Measurements from ENCODE around the gene TBC1D21. TPM values are rescaled to one million over a fixed set of nuclear protein-coding genes. Genes with fewer than 3 reads are reported as not detected.

TBC1D21 gene
- total and polyA plus RNA-seq, 9 of the 15 experiments (the other 6 are each of a cell fraction or from before 2014, with no cell fraction given): not detected

GRCh38 chr15:73851689-73852088 lies 21.7 kb upstream of the TBC1D21 start (continued):
- TF ChIP-seq ZNF395 (CRISPR knock-in tag; IDR thresholded peaks at IDR 0.05): 0 out of 2 replicates have a peak, but pooled peaks have one; percentile 35

- TF ChIP-seq HEY1 (CRISPR knock-in tag; IDR thresholded peaks at IDR 0.05; ENCODE audit: borderline replicate concordance): no peak
- no peak for TF ChIP-seq KDM4B (IDR thresholded peaks at IDR 0.05; ENCODE audit: borderline replicate concordance in 2 of 2, low read depth in 1 of 2)
- no peak for TF ChIP-seq SNRNP70 (optimal IDR thresholded peaks at IDR 0.05; ENCODE audit: low read depth, low read length)
- H2AFZ ChIP-seq (ENCODE audit: low read depth, low read length): no peak overlapping the region
- no TSS peak for BruUV-seq (replicated peaks)
- H3K9ac ChIP-seq (ENCODE audit: insufficient read depth in 1 of 2, low read depth in 2 of 2, low read length in 2 of 2): no peak overlapping the region
- intact Hi-C loops (cut with micrococcal nuclease) (no loop called here), in situ Hi-C loops (cut with MboI) (no loop called here)
- DNase-seq (ENCODE audit: extremely low read depth in 1 of 4, low spot score in 3 of 4) (no peak), FAIRE-seq (no peak), ATAC-seq (no peak)
- H3K9me1 ChIP-seq (ENCODE audit: control insufficient read depth, insufficient read depth, low read length): no peaks in the 10 kb centered on the region
- H3K27ac ChIP-seq (ENCODE audit: extremely low read depth, low read depth, low read length): no peak overlapping the region
- H3K27me3 ChIP-seq (ENCODE audit: control insufficient read depth in 2 of 2, insufficient read depth in 2 of 2, low read length in 2 of 2): peaks cover 0 to 3% of the 10 kb centered on the region in 2 experiments; a peak in 1 of 5 replicates
- no peaks in the 10 kb centered on the region for H3K79me2 ChIP-seq (ENCODE audit: control insufficient read depth, insufficient read depth, low read length)
- H3K4me1 ChIP-seq (replicated peaks in 1 of 2; ENCODE audit: control insufficient read depth in 2 of 2, insufficient read depth in 2 of 2, low read length in 2 of 2): no peaks in the 10 kb centered on the region; a peak in 1 of 5 replicates
- no peaks in the 10 kb centered on the region for H3K9me3 ChIP-seq (replicated peaks; ENCODE audit: control insufficient read depth, insufficient read depth, low read depth, low read length)
- CTCF ChIA-PET (ENCODE audit: low intra/inter-chr PET ratio): no interaction called here
- H4K20me1 ChIP-seq (replicated peaks; ENCODE audit: control insufficient read depth, insufficient read depth, low read length): peaks cover 12% of the 10 kb centered on the region; the same call in 1 of the 2 replicates
- H3K36me3 ChIP-seq (ENCODE audit: control insufficient read depth, insufficient read depth, low read length): no peaks in the 10 kb centered on the region
- no peak overlapping the region for H3K4me3 ChIP-seq
- POLR2A ChIA-PET: interaction anchor here (0.6 to 0.8 kb wide), 2 partner anchors 13 to 15 kb away, joined by 3 to 5 read pairs; no protein-coding TSS in a partner anchor
- 0% methylated on average over 5 of the region's 5 CpGs for WGBS (ENCODE audit: insufficient coverage, low coverage, missing lambda C conversion rate)
- H3K4me2 ChIP-seq (ENCODE audit: insufficient read depth, low read length): no peak overlapping the region
Measured at GRCh38 chr15:73852507-73852906, 20.9 kb upstream of the TBC1D21 start.

Measured in K562 (cell line).